Subcutaneous adipose tissue (tissue), 4 donors: ENCODE results near the gene TBATA. TPM values are rescaled to one million over a fixed set of nuclear protein-coding genes. Genes with fewer than 3 reads are reported as not detected.

Experiments
- total RNA-seq, 4 donors: library from RNA; depleted of rRNA; stranded (reverse); fragments of >200 nt; gene quantifications; one replicate each; pipeline ENCODE4 v1.1.0, GENCODE V29; 2016
- TF ChIP-seq, protein P1 (sequence below): fragments of 450-650 bp; IDR thresholded peaks from one replicate; pipeline ENCODE4 v1.5.1; 2016; ENCODE audit warnings: low read depth, mild to moderate bottlenecking, control low read depth, antibody characterized with exemption, moderate library complexity

Gene TBATA
- total RNA-seq, 4 donors from 2014 or later = 1.1 TPM; not detected in 3

DNA sequence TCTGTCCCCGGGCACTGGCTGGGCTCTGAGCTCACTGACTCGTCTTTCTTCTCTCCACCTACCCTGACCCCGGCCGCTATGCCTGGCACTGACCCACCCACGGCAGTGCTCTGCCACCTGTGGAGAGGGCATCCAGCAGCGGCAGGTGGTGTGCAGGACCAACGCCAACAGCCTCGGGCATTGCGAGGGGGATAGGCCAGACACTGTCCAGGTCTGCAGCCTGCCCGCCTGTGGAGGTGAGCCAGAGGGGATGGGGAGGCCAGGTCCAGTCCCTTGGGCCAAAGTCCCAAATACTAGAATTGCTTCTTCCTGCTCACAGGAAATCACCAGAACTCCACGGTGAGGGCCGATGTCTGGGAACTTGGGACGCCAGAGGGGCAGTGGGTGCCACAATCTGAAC, 27.3 kb downstream of the TBATA start:
- TF ChIP-seq, protein P1, sequence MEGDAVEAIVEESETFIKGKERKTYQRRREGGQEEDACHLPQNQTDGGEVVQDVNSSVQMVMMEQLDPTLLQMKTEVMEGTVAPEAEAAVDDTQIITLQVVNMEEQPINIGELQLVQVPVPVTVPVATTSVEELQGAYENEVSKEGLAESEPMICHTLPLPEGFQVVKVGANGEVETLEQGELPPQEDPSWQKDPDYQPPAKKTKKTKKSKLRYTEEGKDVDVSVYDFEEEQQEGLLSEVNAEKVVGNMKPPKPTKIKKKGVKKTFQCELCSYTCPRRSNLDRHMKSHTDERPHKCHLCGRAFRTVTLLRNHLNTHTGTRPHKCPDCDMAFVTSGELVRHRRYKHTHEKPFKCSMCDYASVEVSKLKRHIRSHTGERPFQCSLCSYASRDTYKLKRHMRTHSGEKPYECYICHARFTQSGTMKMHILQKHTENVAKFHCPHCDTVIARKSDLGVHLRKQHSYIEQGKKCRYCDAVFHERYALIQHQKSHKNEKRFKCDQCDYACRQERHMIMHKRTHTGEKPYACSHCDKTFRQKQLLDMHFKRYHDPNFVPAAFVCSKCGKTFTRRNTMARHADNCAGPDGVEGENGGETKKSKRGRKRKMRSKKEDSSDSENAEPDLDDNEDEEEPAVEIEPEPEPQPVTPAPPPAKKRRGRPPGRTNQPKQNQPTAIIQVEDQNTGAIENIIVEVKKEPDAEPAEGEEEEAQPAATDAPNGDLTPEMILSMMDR = no peak

DNA sequence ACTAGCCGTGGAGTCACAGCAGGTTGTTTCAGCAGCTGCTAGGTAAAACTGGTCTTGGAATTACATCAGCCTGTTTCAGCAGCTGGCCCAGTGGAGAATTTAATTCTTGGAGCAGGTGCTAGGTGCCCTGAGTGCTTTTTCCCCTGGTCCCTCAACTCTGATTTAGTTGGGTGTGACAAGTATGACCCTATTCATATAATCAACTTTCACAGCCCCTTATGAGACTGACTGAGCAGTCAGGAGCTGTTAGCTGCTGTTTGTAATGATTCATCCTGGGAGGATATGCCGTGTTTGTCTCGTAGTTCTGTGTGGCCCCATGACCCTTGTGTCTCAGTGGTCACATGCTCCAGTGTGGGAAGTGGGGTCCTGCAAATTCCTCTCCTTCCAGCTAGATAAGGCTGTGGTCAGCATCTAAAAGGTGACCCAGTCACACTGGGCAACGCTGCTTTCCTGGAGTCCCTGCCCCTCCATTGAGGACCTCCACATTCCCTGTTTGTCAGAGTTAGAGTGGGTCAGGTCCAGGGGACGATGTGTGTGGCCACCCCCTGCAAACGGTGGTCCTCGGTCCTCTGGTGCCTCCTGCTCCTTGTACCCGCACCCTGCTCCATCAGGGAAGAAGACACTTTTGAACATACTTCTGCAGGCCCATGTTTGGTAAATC, 28.3 kb downstream of the TBATA start:
- TF ChIP-seq, protein P1 = no peak

DNA sequence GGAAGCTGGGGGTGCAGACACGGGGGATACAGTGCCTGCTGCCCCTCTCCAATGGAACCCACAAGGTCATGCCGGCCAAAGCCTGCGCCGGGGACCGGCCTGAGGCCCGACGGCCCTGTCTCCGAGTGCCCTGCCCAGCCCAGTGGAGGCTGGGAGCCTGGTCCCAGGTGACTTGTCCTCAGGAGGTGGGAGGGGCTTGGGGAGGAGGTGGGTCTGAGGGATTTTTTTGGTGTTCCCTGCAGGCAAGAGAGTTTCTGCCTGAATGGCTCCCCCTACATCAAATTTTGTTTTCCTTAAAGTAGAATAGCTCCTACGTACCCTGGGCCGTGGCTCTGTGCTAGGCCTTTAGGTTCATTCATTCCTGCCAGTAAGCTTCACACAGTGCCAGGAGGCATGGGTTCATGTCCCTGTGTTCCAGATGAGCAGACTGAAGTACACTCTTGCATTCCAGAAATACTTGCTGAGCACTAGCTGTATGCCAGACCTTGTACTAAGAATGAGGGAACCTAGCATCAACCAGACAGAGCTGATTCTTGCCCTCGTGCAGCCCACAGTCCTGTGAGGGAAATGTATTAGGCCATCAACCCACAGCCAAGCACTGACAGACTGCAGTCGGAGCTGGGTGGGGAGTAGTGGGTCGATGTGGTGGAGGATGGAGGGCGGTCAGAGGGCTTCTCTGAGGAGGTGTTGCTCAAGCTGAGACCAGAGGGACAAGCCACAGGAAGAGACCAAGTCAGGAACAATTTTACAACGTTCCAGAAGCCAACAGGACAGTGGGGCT, 31.1 kb downstream of the TBATA start:
- TF ChIP-seq, protein P1 = no peak

DNA sequence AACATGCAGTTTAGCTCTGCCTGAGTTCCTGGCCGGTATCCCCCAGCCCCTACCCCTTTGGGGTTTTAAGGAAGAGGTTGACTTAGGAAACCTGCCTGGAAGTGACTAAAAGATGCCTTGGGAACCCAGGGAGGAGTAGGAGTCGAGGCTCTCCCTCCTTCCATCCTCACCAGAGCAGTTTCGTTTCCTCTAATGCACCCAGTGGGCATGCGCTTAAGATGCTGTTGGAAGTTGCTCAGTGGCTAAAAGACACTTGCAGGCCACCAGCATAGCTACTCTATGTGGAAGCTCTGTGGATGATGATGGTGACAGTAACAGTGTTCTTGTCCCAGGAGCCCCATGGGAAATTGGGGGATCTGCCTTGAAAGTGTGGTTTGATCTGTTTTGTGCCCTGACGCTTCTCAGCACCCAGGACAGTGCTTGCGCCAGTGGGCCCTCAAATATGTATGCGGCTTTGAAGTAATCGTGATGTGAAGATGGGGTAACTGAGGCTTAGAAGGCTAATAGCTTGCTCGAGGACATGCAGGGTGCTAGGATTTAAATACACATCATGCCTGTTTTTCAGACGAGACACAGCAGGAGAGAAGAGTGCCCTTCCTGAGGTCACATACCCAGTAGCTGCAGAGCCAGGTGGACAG, 32.0 kb downstream of the TBATA start:
- TF ChIP-seq, protein P1 = no peak

DNA sequence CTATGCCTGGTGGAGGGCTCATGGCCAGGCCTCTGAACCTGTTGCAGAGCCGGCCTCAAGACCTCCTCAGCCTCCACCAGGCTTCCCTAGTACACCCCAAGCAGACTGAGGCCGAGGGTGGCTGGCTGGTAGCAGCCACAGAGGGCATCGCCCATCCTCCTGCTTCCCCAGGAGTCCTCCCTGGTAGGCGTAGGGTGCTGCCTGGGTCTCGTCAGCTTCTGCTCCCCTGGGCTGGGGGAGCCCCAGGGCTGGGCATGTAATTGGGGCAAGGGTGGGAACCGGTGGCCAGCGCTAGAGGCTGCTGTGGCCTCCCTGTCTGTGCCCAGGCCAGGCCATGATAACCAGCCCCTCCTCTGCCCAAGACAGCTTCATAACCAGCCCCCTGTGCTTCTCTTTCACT, 32.6 kb downstream of the TBATA start:
- TF ChIP-seq, protein P1 = no peak

DNA sequence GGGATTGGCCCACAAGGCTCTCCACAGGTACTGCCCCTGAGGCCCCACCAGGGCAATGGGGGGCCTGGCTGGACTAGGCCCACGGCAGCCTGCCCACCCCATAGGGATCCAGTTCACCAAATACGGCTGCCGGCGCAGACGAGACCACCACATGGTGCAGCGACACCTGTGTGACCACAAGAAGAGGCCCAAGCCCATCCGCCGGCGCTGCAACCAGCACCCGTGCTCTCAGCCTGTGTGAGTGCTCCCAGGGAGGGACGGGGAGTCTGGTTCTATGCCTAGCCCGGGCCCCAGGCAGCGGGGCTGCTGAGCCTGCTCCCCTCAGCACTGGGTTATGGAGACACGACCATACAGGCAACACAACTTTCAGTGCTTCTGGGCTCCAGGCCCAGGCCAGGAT, 33.2 kb downstream of the TBATA start:
- TF ChIP-seq, protein P1 = no peak

DNA sequence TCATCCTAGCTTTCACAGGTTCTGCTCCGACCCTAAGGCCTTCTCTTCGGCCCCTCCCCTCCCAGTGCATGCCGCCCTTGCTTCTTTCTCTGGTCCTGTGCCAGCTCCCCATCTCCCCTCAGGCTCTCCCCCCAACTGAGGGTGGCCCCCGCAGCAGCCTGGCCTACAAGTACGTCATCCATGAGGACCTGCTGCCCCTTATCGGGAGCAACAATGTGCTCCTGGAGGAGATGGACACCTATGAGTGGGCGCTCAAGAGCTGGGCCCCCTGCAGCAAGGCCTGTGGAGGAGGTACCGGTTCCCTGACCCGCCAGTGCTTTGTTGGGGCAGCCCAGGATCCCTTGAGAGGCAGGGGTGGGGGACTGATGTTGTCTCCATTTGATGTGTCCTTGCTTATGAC, 33.8 kb downstream of the TBATA start:
- TF ChIP-seq, protein P1 = no peak
